Trophoblast cell (in vitro differentiated cells and primary cell): ENCODE measurements around the gene ING2.

Source experiments
- DNase-seq, 2 donors: peaks; one replicate each; pipeline ENCODE4 v3.0.0-alpha.2; 2016
- H2AFZ ChIP-seq: 2 replicates; pipeline ENCODE4 v1.6.1; 2013; ENCODE audit warnings: low read length, moderate library complexity, mild to moderate bottlenecking; ENCODE audit not compliant: insufficient read depth, poor library complexity
- H2AK5ac ChIP-seq: 2 replicates; pipeline ENCODE4 v1.6.1; 2013; ENCODE audit warnings: mild to moderate bottlenecking, low read length
- H2BK120ac ChIP-seq: 2 replicates; pipeline ENCODE4 v1.6.1; 2013; ENCODE audit warnings: low read length, mild to moderate bottlenecking, moderate library complexity; ENCODE audit not compliant: insufficient read depth, poor library complexity
- H2BK12ac ChIP-seq: 2 replicates; pipeline ENCODE4 v1.6.1; 2013; ENCODE audit warnings: mild to moderate bottlenecking, low read length, moderate library complexity
- H2BK5ac ChIP-seq: 2 replicates; pipeline ENCODE4 v1.6.1; 2013; ENCODE audit warnings: low read length, low read depth, moderate library complexity, mild to moderate bottlenecking; ENCODE audit not compliant: poor library complexity
- H3K14ac ChIP-seq: 2 replicates; pipeline ENCODE4 v1.6.1; 2013; ENCODE audit warnings: mild to moderate bottlenecking, low read length
- H3K18ac ChIP-seq: 2 replicates; pipeline ENCODE4 v1.6.1; 2013; ENCODE audit warnings: mild to moderate bottlenecking, low read length
- H3K23ac ChIP-seq: 2 replicates; pipeline ENCODE4 v1.6.1; 2013; ENCODE audit warnings: low read length
- H3K27ac ChIP-seq: 2 replicates; pipeline ENCODE4 v1.5.1; 2013; ENCODE audit warnings: low read depth, mild to moderate bottlenecking, inconsistent platforms, low read length, moderate library complexity
- H3K27me3 ChIP-seq: 2 replicates; pipeline ENCODE4 v1.6.1; 2013; ENCODE audit warnings: inconsistent platforms, mild to moderate bottlenecking, low read length, moderate library complexity; ENCODE audit not compliant: insufficient read depth
- H3K36me3 ChIP-seq, 2 experiments: 1 replicate in 1 of 2; 2 replicates in 1 of 2; pipeline ENCODE4 v1.6.1; 2013; ENCODE audit warnings: low read length in 2 of 2, mild to moderate bottlenecking in 2 of 2, moderate library complexity in 1 of 2; ENCODE audit not compliant: insufficient read depth in 2 of 2, control insufficient read depth in 1 of 2
- H3K4ac ChIP-seq: 2 replicates; pipeline ENCODE4 v1.6.1; 2013; ENCODE audit warnings: low read depth, mild to moderate bottlenecking, low read length, moderate library complexity
- H3K4me1 ChIP-seq, 2 experiments: 1 replicate in 1 of 2; 2 replicates in 1 of 2; pipeline ENCODE4 v1.6.1; 2013; ENCODE audit warnings: low read length in 2 of 2, mild to moderate bottlenecking in 2 of 2, moderate library complexity in 1 of 2; ENCODE audit not compliant: insufficient read depth in 2 of 2, control insufficient read depth in 1 of 2
- H3K4me2 ChIP-seq: 2 replicates; pipeline ENCODE4 v1.6.1; 2013; ENCODE audit warnings: inconsistent platforms, mild to moderate bottlenecking, low read length, moderate library complexity
- H3K4me3 ChIP-seq: 2 replicates; pipeline ENCODE4 v1.5.1; 2013; ENCODE audit warnings: mild to moderate bottlenecking, low read depth, low read length, inconsistent platforms
- H3K79me1 ChIP-seq: one replicate; pipeline ENCODE4 v1.6.1; 2013; ENCODE audit warnings: low read length
- H3K79me2 ChIP-seq: 2 replicates; pipeline ENCODE4 v1.6.1; 2013; ENCODE audit warnings: low read length, mild to moderate bottlenecking; ENCODE audit not compliant: control insufficient read depth, insufficient read depth, poor library complexity
- H3K9ac ChIP-seq: 2 replicates; pipeline ENCODE4 v1.6.1; 2013; ENCODE audit warnings: mild to moderate bottlenecking, low read length
- H3K9me3 ChIP-seq: 2 replicates; pipeline ENCODE4 v1.6.1; 2013; ENCODE audit warnings: low read depth, mild to moderate bottlenecking, control low read depth, inconsistent platforms, low read length; ENCODE audit not compliant: insufficient read depth
- H4K12ac ChIP-seq: 2 replicates; pipeline ENCODE4 v1.6.1; 2013; ENCODE audit warnings: low read depth, mild to moderate bottlenecking, low read length, moderate library complexity
- H4K8ac ChIP-seq: 2 replicates; pipeline ENCODE4 v1.6.1; 2013; ENCODE audit warnings: low read depth, mild to moderate bottlenecking, low read length, moderate library complexity
- H4K91ac ChIP-seq: one replicate; pipeline ENCODE4 v1.6.1; 2013; ENCODE audit warnings: low read depth, mild to moderate bottlenecking, low read length, moderate library complexity
- WGBS: extraction: QIAGEN DNeasy Blood & Tissue Kit; methylation state at CpG from one replicate; pipeline ENCODE4 v1.1.7; 2013; ENCODE audit warnings: missing lambda C conversion rate; ENCODE audit not compliant: insufficient read length, insufficient coverage; ENCODE audit errors: extremely low coverage; 5-methylcytosine and 5-hydroxymethylcytosine counted together

The ING2 gene

GRCh38 chr4:183557611-183558010 is 52.8 kb downstream of the ING2 start:
- no peaks in the 10 kb centered on the region for H3K79me1 ChIP-seq
- H3K4ac ChIP-seq, result no peak overlapping the region
- H3K9ac ChIP-seq, result no peak overlapping the region
- no peak overlapping the region for H3K23ac ChIP-seq
- H4K12ac ChIP-seq, result no peak overlapping the region
- no peak overlapping the region for H3K14ac ChIP-seq
- no peak overlapping the region for H4K91ac ChIP-seq
- no peak overlapping the region for H2BK5ac ChIP-seq
- H3K79me2 ChIP-seq, result no peaks in the 10 kb centered on the region
- H2AFZ ChIP-seq, result no peak overlapping the region
- H2AK5ac ChIP-seq, result no peak overlapping the region
- H3K27ac ChIP-seq, result no peak overlapping the region
- peaks cover 3% of the 10 kb centered on the region for H3K9me3 ChIP-seq
- H3K36me3 ChIP-seq, result no peaks in the 10 kb centered on the region
- H3K4me2 ChIP-seq, result no peak overlapping the region
- H3K4me3 ChIP-seq, result no peak overlapping the region
- no peak overlapping the region for H2BK12ac ChIP-seq
- no peaks in the 10 kb centered on the region for H3K27me3 ChIP-seq
- no peak overlapping the region for H4K8ac ChIP-seq
- DNase-seq, result no peak
- no peaks in the 10 kb centered on the region for H3K4me1 ChIP-seq
- no CpG with 5 or more reads among the region's 6 CpGs for WGBS
- H2BK120ac ChIP-seq, result no peak overlapping the region
- no peak overlapping the region for H3K18ac ChIP-seq

- Histone ChIP-seq H2BK5ac (no peak overlapping the region), H3K18ac (no peak overlapping the region), H2BK12ac (no peak overlapping the region), H3K4ac (no peak overlapping the region), H3K23ac (no peak overlapping the region), H3K9ac (no peak overlapping the region), H2AFZ (no peak overlapping the region), H3K79me2 (no peaks in the 10 kb centered on the region), H4K91ac (no peak overlapping the region), H3K9me3 (peaks cover under 1% of the 10 kb centered on the region), H3K4me1 (no peaks in the 10 kb centered on the region), H2BK120ac (no peak overlapping the region), H3K27ac (no peak overlapping the region), H4K12ac (no peak overlapping the region), H3K4me2 (no peak overlapping the region), H3K79me1 (no peaks in the 10 kb centered on the region), H3K36me3 (no peaks in the 10 kb centered on the region), H4K8ac (no peak overlapping the region), H3K27me3 (no peaks in the 10 kb centered on the region), H3K14ac (no peak overlapping the region), H3K4me3 (no peak overlapping the region), H2AK5ac (no peak overlapping the region)
- WGBS, result no CpG with 5 or more reads among the region's 12 CpGs
- DNase-seq, result peak in 1 of 2 donors; percentile 51
These were observed 54.0 kb downstream of the ING2 start for GRCh38 chr4:183558873-183559272.

- H2BK120ac ChIP-seq, result no peak overlapping the region
- WGBS, result no CpG with 5 or more reads among the region's 4 CpGs
These were observed 57.0 kb downstream of the ING2 start for GRCh38 chr4:183561905-183562304.

More at GRCh38 chr4:183561905-183562304, 57.0 kb downstream of the ING2 start:
- Histone ChIP-seq H2BK5ac (no peak overlapping the region), H4K8ac (no peak overlapping the region), H3K79me1 (no peaks in the 10 kb centered on the region), H3K9ac (no peak overlapping the region), H3K18ac (no peak overlapping the region), H3K27me3 (no peaks in the 10 kb centered on the region), H3K4me2 (no peak overlapping the region), H4K12ac (no peak overlapping the region), H3K9me3 (no peaks in the 10 kb centered on the region), H3K36me3 (no peaks in the 10 kb centered on the region), H3K27ac (no peak overlapping the region), H2AK5ac (no peak overlapping the region), H3K4ac (no peak overlapping the region), H2AFZ (no peak overlapping the region), H3K4me1 (no peaks in the 10 kb centered on the region), H3K23ac (no peak overlapping the region), H3K4me3 (no peak overlapping the region), H4K91ac (no peak overlapping the region), H2BK12ac (no peak overlapping the region), H3K79me2 (no peaks in the 10 kb centered on the region), H3K14ac (no peak overlapping the region)
- DNase-seq, result no peak
